GM18951 (cell line): Measurements from ENCODE around the gene DNM3.

ENCODE experiments used
- POLR2A ChIP-seq: IDR thresholded peaks from 4 replicates; pipeline ENCODE4 v1.6.1; 2011; ENCODE audit warnings: mild to moderate bottlenecking; ENCODE audit not compliant: insufficient read length, insufficient read depth; ENCODE audit errors: extremely low read depth
- in situ Hi-C: fragments of 300-500 bp; cut with MboI; formaldehyde crosslinking; loops from one replicate; pipeline ENCODE4 v1.12.0; 2022; ENCODE audit warnings: low sequenced_read_pairs, mixed read lengths, inconsistent platforms; ENCODE audit not compliant: unreplicated experiment

DNM3 gene

GRCh38 chr1:172139196-172139595 is 297.9 kb downstream of the DNM3 start:
- no peak for TF ChIP-seq POLR2A
- in situ Hi-C loops = no loop called here

GRCh38 chr1:172140072-172140471 is 298.8 kb downstream of the DNM3 start:
- no peak for TF ChIP-seq POLR2A
- in situ Hi-C loops = no loop called here

- TF ChIP-seq POLR2A = no peak
- in situ Hi-C loops = no loop called here
Measured at GRCh38 chr1:172140591-172140990, 299.3 kb downstream of the DNM3 start.

- TF ChIP-seq POLR2A = no peak
- in situ Hi-C loops = no loop called here
Measured at GRCh38 chr1:172141341-172141881, 300.1 kb downstream of the DNM3 start.

- in situ Hi-C loops = no loop called here
- no peak for TF ChIP-seq POLR2A
Measured at GRCh38 chr1:172142324-172142723, 301.0 kb downstream of the DNM3 start.

- in situ Hi-C loops = no loop called here
- no peak for TF ChIP-seq POLR2A
Measured at GRCh38 chr1:172143384-172144055, 302.2 kb downstream of the DNM3 start.

- no peak for TF ChIP-seq POLR2A
- in situ Hi-C loops = no loop called here
Measured at GRCh38 chr1:172144445-172145061, 303.3 kb downstream of the DNM3 start.

GRCh38 chr1:172145231-172145651 is 303.9 kb downstream of the DNM3 start:
- in situ Hi-C loops = no loop called here
- no peak for TF ChIP-seq POLR2A

GRCh38 chr1:172145656-172146055 is 304.4 kb downstream of the DNM3 start:
- in situ Hi-C loops = no loop called here
- no peak for TF ChIP-seq POLR2A

GRCh38 chr1:172146141-172146850 is 305.0 kb downstream of the DNM3 start:
- in situ Hi-C loops = no loop called here
- no peak for TF ChIP-seq POLR2A

GRCh38 chr1:172147541-172147940 is 306.2 kb downstream of the DNM3 start:
- in situ Hi-C loops = no loop called here
- TF ChIP-seq POLR2A = no peak

GRCh38 chr1:172148213-172148612 is 306.9 kb downstream of the DNM3 start:
- TF ChIP-seq POLR2A = no peak
- in situ Hi-C loops = no loop called here

- in situ Hi-C loops = no loop called here
- no peak for TF ChIP-seq POLR2A
Measured at GRCh38 chr1:172148707-172149106, 307.4 kb downstream of the DNM3 start.

- in situ Hi-C loops = no loop called here
- no peak for TF ChIP-seq POLR2A
Measured at GRCh38 chr1:172149346-172149745, 308.0 kb downstream of the DNM3 start.

GRCh38 chr1:172154551-172154950 is 313.3 kb downstream of the DNM3 start:
- TF ChIP-seq POLR2A = no peak
- in situ Hi-C loops = no loop called here
